ENCODE results near the gene CERS6.
A peak's percentile ranks its signal among the peaks of the same experiment; 100 is the strongest.

CERS6 gene

GRCh38 chr2:168545439-168546082 is 89.5 kb downstream of the CERS6 start:
- POLR2A ChIA-PET, result no interaction called here
- TF ChIP-seq CTCF (IDR thresholded peaks at IDR 0.05; ENCODE audit: insufficient read depth, low read length, missing control alignments), result no peak
- DNase-seq (ENCODE audit: low read depth, low spot score), result peak; percentile 42

GRCh38 chr2:168550670-168551069 is 94.6 kb downstream of the CERS6 start:
- no peak for DNase-seq (ENCODE audit: low read depth, low spot score)
- CTCF ChIA-PET, result no interaction called here
- POLR2A ChIA-PET, result no interaction called here
- no peak for TF ChIP-seq CTCF (IDR thresholded peaks at IDR 0.05; ENCODE audit: insufficient read depth, low read length, missing control alignments)
- no peak overlapping the region for H3K4me3 ChIP-seq (ENCODE audit: low read depth, low read length)

More at GRCh38 chr2:168545439-168546082, 89.5 kb downstream of the CERS6 start:
- H3K4me3 ChIP-seq (ENCODE audit: low read depth, low read length), result no peak overlapping the region
- CTCF ChIA-PET, result no interaction called here

GRCh38 chr2:168552450-168552856 is 96.4 kb downstream of the CERS6 start:
- no peak for TF ChIP-seq CTCF (IDR thresholded peaks at IDR 0.05; ENCODE audit: insufficient read depth, low read length, missing control alignments)
- no peak overlapping the region for H3K4me3 ChIP-seq (ENCODE audit: low read depth, low read length)
- POLR2A ChIA-PET, result no interaction called here
- no peak for DNase-seq (ENCODE audit: low read depth, low spot score)
- CTCF ChIA-PET, result no interaction called here

- H3K4me3 ChIP-seq (ENCODE audit: low read depth, low read length), result no peak overlapping the region
- ChIA-PET POLR2A (no interaction called here), CTCF (no interaction called here)
- no peak for DNase-seq (ENCODE audit: low read depth, low spot score)
- TF ChIP-seq CTCF (IDR thresholded peaks at IDR 0.05; ENCODE audit: insufficient read depth, low read length, missing control alignments), result no peak
Observed at GRCh38 chr2:168555283-168555682, 99.2 kb downstream of the CERS6 start.

GRCh38 chr2:168559187-168559586 is 103.1 kb downstream of the CERS6 start:
- ChIA-PET POLR2A (no interaction called here), CTCF (no interaction called here)
- no peak for DNase-seq (ENCODE audit: low read depth, low spot score)
- no peak overlapping the region for H3K4me3 ChIP-seq (ENCODE audit: low read depth, low read length)
- TF ChIP-seq CTCF (IDR thresholded peaks at IDR 0.05; ENCODE audit: insufficient read depth, low read length, missing control alignments), result no peak

- TF ChIP-seq CTCF (IDR thresholded peaks at IDR 0.05; ENCODE audit: insufficient read depth, low read length, missing control alignments), result no peak
- ChIA-PET POLR2A (no interaction called here), CTCF (no interaction called here)
- no peak overlapping the region for H3K4me3 ChIP-seq (ENCODE audit: low read depth, low read length)
- DNase-seq (ENCODE audit: low read depth, low spot score), result no peak
Observed at GRCh38 chr2:168560817-168561499, 104.9 kb downstream of the CERS6 start.
